Measurements from ENCODE around the gene CNTN1. TPM values are rescaled to one million over a fixed set of nuclear protein-coding genes. Genes with fewer than 3 reads are reported as not detected.

The CNTN1 gene
- total RNA-seq, 4 donors from 2014 or later, result 0.15 to 0.29 (median 0.22) TPM

- Histone ChIP-seq H3K9me3 (no peaks in the 10 kb centered on the region), H3K4me1 (no peaks in the 10 kb centered on the region), H3K4me3 (no peak overlapping the region), H3K36me3 (no peaks in the 10 kb centered on the region), H3K27ac (no peak overlapping the region), H3K27me3 (no peaks in the 10 kb centered on the region)
- in situ Hi-C loops (cut with MboI; ENCODE audit: low sequenced_read_pairs in 4 of 4) (no loop called here), intact Hi-C loops (cut with DNase I; ENCODE audit: low total_unique reads) (no loop called here)
- TF ChIP-seq CTCF (IDR thresholded peaks at IDR 0.05 in 4 of 5, conservative IDR thresholded peaks at IDR 0.05 in 1 of 5) (no peak), POLR2A (IDR thresholded peaks at IDR 0.05) (no peak)
- ATAC-seq (no peak), DNase-seq (no peak)
Measured at GRCh38 chr12:40970320-40970907, 278.2 kb downstream of the CNTN1 start.

DNA sequence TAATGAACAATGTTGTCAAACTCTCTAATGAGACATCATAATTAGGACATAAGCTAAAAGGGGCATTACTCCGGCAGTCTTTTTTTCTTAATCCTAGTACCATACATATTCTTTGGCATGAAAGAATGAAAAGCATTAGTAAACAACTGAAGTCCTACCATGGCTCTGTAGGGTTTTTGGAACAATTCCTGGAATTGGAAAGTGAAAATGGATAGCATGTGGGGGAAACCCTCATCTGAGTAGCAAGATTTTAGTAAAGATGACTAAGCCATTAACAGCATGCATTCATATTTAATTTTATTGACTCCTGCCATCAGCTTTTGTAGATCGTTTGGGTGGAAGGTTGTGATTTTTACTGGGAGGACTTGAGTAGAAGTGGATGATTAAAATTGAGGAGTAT lies 279.7 kb downstream of the CNTN1 start:
- H3K27me3 ChIP-seq, result no peaks in the 10 kb centered on the region
- in situ Hi-C loops (cut with MboI; ENCODE audit: low sequenced_read_pairs in 4 of 4), result no loop called here
- H3K4me3 ChIP-seq, result no peak overlapping the region
- H3K9me3 ChIP-seq, result no peaks in the 10 kb centered on the region
- DNase-seq (no peak), ATAC-seq (no peak)
- H3K27ac ChIP-seq, result no peak overlapping the region
- H3K36me3 ChIP-seq, result no peaks in the 10 kb centered on the region
- H3K4me1 ChIP-seq, result no peaks in the 10 kb centered on the region
- TF ChIP-seq POLR2A (IDR thresholded peaks at IDR 0.05) (no peak), CTCF (IDR thresholded peaks at IDR 0.05 in 4 of 5, conservative IDR thresholded peaks at IDR 0.05 in 1 of 5) (no peak)
- intact Hi-C loops (cut with DNase I; ENCODE audit: low total_unique reads), result no loop called here

DNA sequence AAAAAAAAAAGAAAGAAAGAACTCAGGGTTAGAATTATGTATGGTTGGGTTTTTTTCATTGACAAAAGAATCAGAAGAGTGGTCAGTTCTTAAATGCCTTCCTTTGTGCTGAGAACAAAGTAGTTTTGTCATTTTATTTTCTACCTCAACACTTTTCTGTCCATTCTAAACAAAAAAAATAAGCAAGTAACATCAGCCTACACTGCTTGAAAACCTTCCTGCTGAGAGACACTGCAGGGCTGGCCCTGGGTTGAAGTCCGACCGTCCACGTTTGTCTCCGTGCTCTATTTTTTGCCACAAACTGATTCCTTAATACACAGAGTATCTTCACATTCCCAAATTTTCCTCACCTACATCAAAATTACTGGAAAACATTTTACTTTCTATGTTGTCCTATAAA lies 284.3 kb downstream of the CNTN1 start:
- intact Hi-C loops (cut with DNase I; ENCODE audit: low total_unique reads) (no loop called here), in situ Hi-C loops (cut with MboI; ENCODE audit: low sequenced_read_pairs in 4 of 4) (no loop called here)
- ATAC-seq (no peak), DNase-seq (no peak)
- no peaks in the 10 kb centered on the region for H3K4me1 ChIP-seq
- no peaks in the 10 kb centered on the region for H3K9me3 ChIP-seq
- TF ChIP-seq POLR2A (IDR thresholded peaks at IDR 0.05), result no peak
- TF ChIP-seq CTCF (IDR thresholded peaks at IDR 0.05 in 4 of 5, conservative IDR thresholded peaks at IDR 0.05 in 1 of 5), result no peak
- no peaks in the 10 kb centered on the region for H3K27me3 ChIP-seq
- no peaks in the 10 kb centered on the region for H3K36me3 ChIP-seq
- H3K4me3 ChIP-seq, result no peak overlapping the region
- no peak overlapping the region for H3K27ac ChIP-seq

DNA sequence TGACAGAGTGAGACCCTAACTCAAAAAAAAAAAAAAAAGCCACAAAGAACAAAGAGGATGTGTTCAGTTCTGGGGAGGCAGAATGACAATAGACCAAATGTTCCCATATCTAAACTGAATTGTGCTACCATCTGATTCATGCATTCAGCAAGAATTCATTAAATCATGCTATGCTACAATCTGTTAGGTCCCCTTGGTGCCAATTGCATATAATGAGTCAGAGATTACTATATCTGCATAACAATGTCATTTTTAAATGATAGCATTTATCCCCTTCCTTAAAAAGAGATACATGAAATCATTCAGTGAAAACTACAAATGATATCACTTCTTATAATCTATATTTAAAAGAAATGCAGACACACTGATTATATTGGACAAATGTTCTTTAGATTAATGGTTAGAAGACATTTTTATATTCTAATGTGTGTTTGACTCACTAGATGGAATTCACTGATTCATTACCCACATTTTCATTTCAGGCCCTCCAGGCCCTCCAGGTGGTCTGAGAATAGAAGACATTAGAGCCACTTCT lies 288.3 kb downstream of the CNTN1 start:
- Histone ChIP-seq H3K27me3 (no peaks in the 10 kb centered on the region), H3K27ac (no peak overlapping the region), H3K36me3 (no peaks in the 10 kb centered on the region), H3K9me3 (no peaks in the 10 kb centered on the region), H3K4me3 (no peak overlapping the region), H3K4me1 (no peaks in the 10 kb centered on the region)
- intact Hi-C loops (cut with DNase I; ENCODE audit: low total_unique reads), result no loop called here
- ATAC-seq (no peak), DNase-seq (no peak)
- TF ChIP-seq CTCF (IDR thresholded peaks at IDR 0.05 in 4 of 5, conservative IDR thresholded peaks at IDR 0.05 in 1 of 5), result no peak
- TF ChIP-seq POLR2A (IDR thresholded peaks at IDR 0.05), result no peak
- in situ Hi-C loops (cut with MboI; ENCODE audit: low sequenced_read_pairs in 4 of 4), result no loop called here

- Histone ChIP-seq H3K9me3 (no peaks in the 10 kb centered on the region), H3K4me3 (no peak overlapping the region), H3K4me1 (no peaks in the 10 kb centered on the region), H3K27me3 (no peaks in the 10 kb centered on the region), H3K27ac (no peak overlapping the region), H3K36me3 (no peaks in the 10 kb centered on the region)
- in situ Hi-C loops (cut with MboI; ENCODE audit: low sequenced_read_pairs in 4 of 4), result no loop called here
- ATAC-seq (no peak), DNase-seq (no peak)
- intact Hi-C loops (cut with DNase I; ENCODE audit: low total_unique reads), result no loop called here
- TF ChIP-seq CTCF (IDR thresholded peaks at IDR 0.05 in 4 of 5, conservative IDR thresholded peaks at IDR 0.05 in 1 of 5), result no peak
- TF ChIP-seq POLR2A (IDR thresholded peaks at IDR 0.05), result no peak
Measured at GRCh38 chr12:40986001-40986400, 293.8 kb downstream of the CNTN1 start.

All from gastrocnemius medialis (tissue), 4 donors.